ENCODE data around the gene GPR3. TPM values are rescaled to one million over a fixed set of nuclear protein-coding genes. Genes with fewer than 3 reads are reported as not detected.
"Not testable (repeated sequence)": the region's sequence is repeated elsewhere in the genome, so short reads cannot be mapped to it uniquely, and the experiment has no call there.

GPR3 gene
- total RNA-seq, 1 donor from 2014 or later, result 7.0 TPM

GRCh38 chr1:27427816-27428315, 35.4 kb downstream of the GPR3 start:
- Mint-ChIP-seq H3K27me3 (ENCODE audit: low read depth) (no peaks in the 10 kb centered on the region), H3K9me3 (no peaks in the 10 kb centered on the region), H3K27ac (ENCODE audit: unreplicated experiment) (peak overlapping the region; percentile 86), H3K4me3 (peak overlapping the region; percentile 13), H3K4me1 (peaks cover 35% of the 10 kb centered on the region), H3K36me3 (ENCODE audit: low read depth) (peaks cover 6% of the 10 kb centered on the region)
- no peak for DNase-seq (ENCODE audit: low read depth, low spot score)
- TF ChIP-seq CTCF (conservative IDR thresholded peaks at IDR 0.05), result no peak

- no peaks in the 10 kb centered on the region for H3K27me3 Mint-ChIP-seq (ENCODE audit: low read depth)
- H3K36me3 Mint-ChIP-seq (ENCODE audit: low read depth), result peaks cover 6% of the 10 kb centered on the region
- DNase-seq (ENCODE audit: low read depth, low spot score), result no peak
- H3K27ac Mint-ChIP-seq (ENCODE audit: unreplicated experiment), result peak overlapping the region; percentile 86
- H3K4me1 Mint-ChIP-seq, result peaks cover 35% of the 10 kb centered on the region
- TF ChIP-seq CTCF (conservative IDR thresholded peaks at IDR 0.05), result no peak
- H3K4me3 Mint-ChIP-seq, result peak overlapping the region; percentile 4
- H3K9me3 Mint-ChIP-seq, result no peaks in the 10 kb centered on the region
Observed at GRCh38 chr1:27428316-27429028, 36.0 kb downstream of the GPR3 start.

GRCh38 chr1:27429029-27429425, 36.6 kb downstream of the GPR3 start:
- H3K4me1 Mint-ChIP-seq, result peaks cover 35% of the 10 kb centered on the region
- no peak overlapping the region for H3K4me3 Mint-ChIP-seq
- H3K9me3 Mint-ChIP-seq, result no peaks in the 10 kb centered on the region
- H3K27me3 Mint-ChIP-seq (ENCODE audit: low read depth), result no peaks in the 10 kb centered on the region
- peaks cover 6% of the 10 kb centered on the region for H3K36me3 Mint-ChIP-seq (ENCODE audit: low read depth)
- peak overlapping the region; percentile 28 for H3K27ac Mint-ChIP-seq (ENCODE audit: unreplicated experiment)
- no peak for DNase-seq (ENCODE audit: low read depth, low spot score)
- TF ChIP-seq CTCF (conservative IDR thresholded peaks at IDR 0.05), result no peak

GRCh38 chr1:27430903-27431600, 38.6 kb downstream of the GPR3 start:
- Mint-ChIP-seq H3K4me1 (peaks cover 40% of the 10 kb centered on the region), H3K4me3 (peak overlapping the region; percentile 39), H3K9me3 (no peaks in the 10 kb centered on the region), H3K36me3 (ENCODE audit: low read depth) (peaks cover 2% of the 10 kb centered on the region), H3K27ac (ENCODE audit: unreplicated experiment) (no peak overlapping the region), H3K27me3 (ENCODE audit: low read depth) (no peaks in the 10 kb centered on the region)
- no peak for TF ChIP-seq CTCF (conservative IDR thresholded peaks at IDR 0.05)
- no peak for DNase-seq (ENCODE audit: low read depth, low spot score)

- no peaks in the 10 kb centered on the region for H3K9me3 Mint-ChIP-seq
- no peaks in the 10 kb centered on the region for H3K36me3 Mint-ChIP-seq (ENCODE audit: low read depth)
- no peak overlapping the region for H3K4me3 Mint-ChIP-seq
- H3K4me1 Mint-ChIP-seq, result peaks cover 45% of the 10 kb centered on the region
- H3K27ac Mint-ChIP-seq (ENCODE audit: unreplicated experiment), result no peak overlapping the region
- no peaks in the 10 kb centered on the region for H3K27me3 Mint-ChIP-seq (ENCODE audit: low read depth)
- no peak for TF ChIP-seq CTCF (conservative IDR thresholded peaks at IDR 0.05)
- DNase-seq (ENCODE audit: low read depth, low spot score), result no peak
Observed at GRCh38 chr1:27431601-27431940, 39.1 kb downstream of the GPR3 start.

- H3K27me3 Mint-ChIP-seq (ENCODE audit: low read depth); DNase-seq (ENCODE audit: low read depth, low spot score); H3K36me3 Mint-ChIP-seq (ENCODE audit: low read depth); H3K4me3 Mint-ChIP-seq; H3K27ac Mint-ChIP-seq (ENCODE audit: unreplicated experiment); H3K9me3 Mint-ChIP-seq: not testable (repeated sequence)
- peaks cover 51% of the 10 kb centered on the region for H3K4me1 Mint-ChIP-seq
Observed at GRCh38 chr1:27432725-27433124, 40.3 kb downstream of the GPR3 start.

Measured in neural crest cell (in vitro differentiated cells).